GM18507 (cell line): Measurements from ENCODE around the gene EFNA3.
A peak's percentile ranks its signal among the peaks of the same experiment; 100 is the strongest.

Experiments
- DNase-seq: peaks from one replicate; pipeline ENCODE4 v3.0.0; 2011; ENCODE audit warnings: low read depth; ENCODE audit not compliant: insufficient read length; ENCODE audit errors: extremely low spot score
- FAIRE-seq: peaks from 2 replicates; lab custom pipeline; 2011; peaks lifted over from hg19 to GRCh38; lab: Jason Lieb, UNC

Gene EFNA3

GRCh38 chr1:155044812-155045657 lies 33.6 kb upstream of the EFNA3 start:
- FAIRE-seq (peak; percentile 85), DNase-seq (peak; percentile 50)

DNA sequence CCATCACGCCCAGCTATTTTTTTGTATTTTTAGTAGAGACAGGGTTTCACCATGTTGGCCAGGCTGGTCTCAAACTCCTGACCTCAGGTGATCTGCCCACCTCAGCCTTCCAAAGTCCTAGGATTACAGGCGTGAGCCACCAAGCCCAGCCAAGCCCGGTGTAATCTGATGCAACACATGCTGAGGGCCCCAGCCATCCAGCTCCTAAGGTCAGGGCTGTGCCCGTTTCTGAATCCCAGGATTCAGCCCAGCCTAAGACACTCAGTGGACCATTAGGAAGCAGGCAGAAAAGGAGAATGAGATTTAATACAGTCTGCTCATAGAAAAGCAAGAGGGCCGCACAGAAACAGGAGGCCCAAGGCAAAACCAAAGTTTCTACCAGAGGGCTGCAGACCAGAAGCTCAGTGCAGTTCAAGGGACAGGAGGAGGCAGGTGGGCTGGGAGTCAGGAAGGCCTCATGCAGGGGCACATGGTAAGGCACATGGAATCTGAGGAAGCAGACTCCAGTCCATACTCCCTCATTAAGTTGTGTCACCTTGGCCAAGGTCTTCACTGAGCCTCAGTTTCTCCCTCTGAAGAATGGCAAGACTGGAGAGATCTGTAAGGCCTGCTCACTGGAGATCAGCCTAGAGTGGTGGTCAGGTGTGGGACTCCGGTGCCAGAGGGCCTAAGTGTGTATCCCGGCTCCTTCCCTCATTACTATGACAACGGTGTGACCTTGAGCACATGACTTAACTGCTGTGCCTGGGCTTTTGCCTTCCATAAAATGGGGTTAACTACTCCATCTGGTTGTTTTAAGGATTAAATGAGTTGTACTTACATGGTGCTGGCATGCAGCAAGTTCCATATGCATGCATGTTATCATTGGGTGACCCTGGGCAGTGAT lies 29.9 kb upstream of the EFNA3 start:
- FAIRE-seq, result no peak
- DNase-seq, result no peak

DNA sequence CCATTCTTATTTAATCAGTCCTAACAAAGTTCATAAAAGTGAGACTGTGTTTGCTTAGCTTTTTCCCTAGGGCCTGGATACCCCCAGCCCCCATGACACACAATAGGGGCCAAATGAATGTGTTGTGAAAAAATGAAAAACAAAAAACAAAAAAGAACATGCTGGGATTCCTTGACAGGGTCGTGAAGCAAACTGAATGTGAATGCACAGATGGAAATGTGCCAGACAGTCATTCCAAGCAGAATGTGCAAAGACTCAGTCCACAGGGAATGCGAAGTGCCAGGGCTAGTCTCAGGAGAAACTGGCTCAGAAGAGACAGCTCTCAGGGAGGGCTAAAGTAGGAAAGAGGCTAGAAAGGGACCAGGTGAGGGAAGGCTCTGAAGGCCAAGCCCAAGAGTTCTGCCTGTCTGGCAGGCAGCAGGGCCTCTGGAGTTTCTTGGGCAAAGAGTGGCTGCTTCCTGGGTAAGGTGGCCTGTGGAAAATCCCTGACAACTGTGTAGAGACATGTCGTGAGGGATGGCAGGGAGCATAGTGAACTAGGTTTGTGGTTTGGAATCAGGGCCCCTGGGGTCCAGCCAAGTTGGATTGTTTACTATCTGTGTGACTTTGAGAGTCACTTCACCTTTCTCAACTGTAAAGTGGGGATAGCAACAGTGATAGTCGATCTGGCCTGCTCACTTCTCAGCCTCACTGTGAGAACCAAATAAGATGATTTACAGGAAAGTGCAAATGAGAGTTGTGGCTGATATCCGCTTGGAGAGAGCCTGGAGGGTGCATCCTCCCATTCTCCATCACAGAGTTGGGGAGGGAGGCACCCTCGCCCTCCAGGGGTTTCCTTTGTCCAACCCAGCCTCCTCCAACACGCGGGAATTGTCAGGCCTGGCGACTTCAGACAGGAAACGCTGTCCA lies 28.7 kb upstream of the EFNA3 start:
- FAIRE-seq, result no peak

GRCh38 chr1:155050560-155051341 lies 27.9 kb upstream of the EFNA3 start, which contains the start of gene ADAM15:
ADAM15 (plus strand) TSS chr1:155051316; CDS start chr1:155051387, 71 bp downstream.
- peak; percentile 94 for DNase-seq
- peak; percentile 15 for FAIRE-seq

More for the DNA sequence above, 28.7 kb upstream of the EFNA3 start:
- no peak for DNase-seq

- DNase-seq (no peak), FAIRE-seq (no peak)
These were observed 27.3 kb upstream of the EFNA3 start for GRCh38 chr1:155051342-155051776.

GRCh38 chr1:155051777-155052398 lies 26.7 kb upstream of the EFNA3 start:
- FAIRE-seq (no peak), DNase-seq (no peak)

DNA sequence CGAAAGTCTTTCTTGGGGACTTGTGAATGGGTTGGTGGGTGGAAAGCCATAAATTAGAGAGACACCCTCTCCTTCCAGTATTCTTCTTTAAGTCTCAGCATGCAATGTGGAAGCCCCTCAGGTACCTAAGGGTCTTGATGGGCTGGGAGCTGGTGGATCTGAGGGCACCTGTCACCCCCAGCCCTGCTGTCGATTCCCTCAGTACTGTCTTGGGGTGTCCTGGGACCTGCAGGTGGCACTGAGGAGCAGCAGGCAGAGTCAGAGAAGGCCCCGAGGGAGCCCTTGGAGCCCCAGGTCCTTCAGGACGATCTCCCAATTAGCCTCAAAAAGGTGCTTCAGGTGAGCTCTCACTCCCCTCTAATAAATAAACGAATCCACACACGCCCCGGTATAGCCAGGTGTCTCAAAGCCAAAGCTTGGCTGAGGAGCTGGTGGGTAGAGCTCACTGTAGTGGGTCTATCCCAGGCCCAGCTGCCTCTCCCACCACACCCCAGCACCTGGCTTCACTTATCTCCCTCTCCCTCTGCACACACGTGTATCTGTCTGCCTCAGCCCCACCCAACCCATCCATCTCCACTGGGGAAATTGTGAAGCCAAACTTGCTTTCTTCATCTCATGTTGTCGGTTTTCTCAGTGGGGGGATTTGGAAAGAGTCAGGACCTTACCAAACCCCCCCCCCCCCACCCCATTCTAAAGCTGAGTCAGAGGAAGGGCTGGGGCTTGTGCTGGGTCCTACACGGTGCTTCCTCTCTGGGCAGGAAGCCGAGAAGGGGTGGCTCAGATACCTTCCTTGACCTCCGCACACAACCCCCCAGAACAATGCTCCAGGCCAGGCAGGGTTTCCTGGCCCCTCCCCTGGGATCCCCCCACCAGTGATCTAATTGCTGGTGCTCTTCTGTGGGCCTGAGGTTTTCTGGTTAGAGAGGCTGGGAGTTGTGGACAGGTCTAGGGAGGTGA lies 25.9 kb upstream of the EFNA3 start:
- DNase-seq (no peak), FAIRE-seq (peak; percentile 29)

- DNase-seq, result no peak
- no peak for FAIRE-seq
These were observed 25.0 kb upstream of the EFNA3 start for GRCh38 chr1:155053531-155054105.

- DNase-seq (no peak), FAIRE-seq (no peak)
These were observed 21.5 kb upstream of the EFNA3 start for GRCh38 chr1:155057104-155057503.

GRCh38 chr1:155057788-155058211 lies 20.8 kb upstream of the EFNA3 start:
- DNase-seq (no peak), FAIRE-seq (no peak)

- DNase-seq, result no peak
- no peak for FAIRE-seq
These were observed 17.9 kb upstream of the EFNA3 start for GRCh38 chr1:155060736-155061135.

GRCh38 chr1:155061381-155062150 lies 17.1 kb upstream of the EFNA3 start:
- FAIRE-seq (peak; percentile 100), DNase-seq (peak; percentile 83)

- DNase-seq (no peak), FAIRE-seq (no peak)
These were observed 16.4 kb upstream of the EFNA3 start for GRCh38 chr1:155062151-155062686.

DNA sequence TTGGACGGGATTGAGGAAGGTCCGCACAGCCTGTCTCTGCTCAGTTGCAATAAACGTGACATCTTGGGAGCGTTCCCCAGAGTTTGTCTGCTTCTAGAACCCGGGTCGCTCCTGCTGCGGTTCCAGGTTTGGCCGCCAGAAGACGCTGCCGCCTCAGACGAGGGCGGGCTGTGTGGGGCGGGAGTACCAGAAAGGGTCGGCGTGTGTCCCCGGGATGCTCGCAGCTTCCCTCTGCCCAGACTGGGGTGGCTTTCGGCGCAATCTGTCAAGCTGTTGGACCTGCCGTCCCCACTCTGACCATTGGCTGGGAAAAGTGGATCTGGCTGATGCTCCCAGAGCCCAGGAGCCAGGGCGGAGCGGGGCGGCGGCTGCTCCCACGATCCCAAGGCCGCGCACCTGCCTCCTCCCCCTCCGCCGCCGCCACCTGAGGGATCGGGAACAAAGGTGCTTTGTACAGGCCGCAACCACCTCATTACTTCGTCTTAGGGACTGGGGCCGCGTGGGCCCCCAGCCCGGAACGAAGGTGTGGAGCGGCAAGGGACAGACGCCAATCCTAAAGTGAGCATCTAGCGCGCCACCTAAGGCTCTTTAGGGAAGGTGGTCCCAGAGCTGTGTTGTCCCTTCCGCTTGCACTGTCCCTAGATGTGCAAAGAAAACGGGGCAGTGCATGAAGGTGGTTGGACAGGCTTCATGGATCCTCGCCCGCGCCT lies 15.8 kb upstream of the EFNA3 start:
- DNase-seq (no peak), FAIRE-seq (peak; percentile 79)

GRCh38 chr1:155063550-155064110 lies 15.0 kb upstream of the EFNA3 start, which contains the start of gene EFNA4:
EFNA4 (plus strand) TSS chr1:155063740; CDS start chr1:155063824, 84 bp downstream.
- DNase-seq (peak; percentile 80), FAIRE-seq (peak; percentile 98)
